Right ventricle myocardium inferior (tissue), 1 donor: Measurements from ENCODE around the gene GPR27. TPM values are rescaled to one million over a fixed set of nuclear protein-coding genes. Genes with fewer than 3 reads are reported as not detected.

Experiments
- ATAC-seq: fragments of 200-7000 bp; cut with Tn5 transposase; one replicate; pipeline ENCODE4 v1.9.1; 2020; ENCODE audit warnings: mild to moderate bottlenecking, moderate library complexity
- DNase-seq: peaks from one replicate; pipeline ENCODE4 v3.0.0; 2021; ENCODE audit errors: missing footprints
- intact Hi-C: fragments of 100-400 bp; cut with DNase I; formaldehyde crosslinking; loops from one replicate; pipeline ENCODE4 v1.11.0; 2022
- long read RNA-seq: library from polyadenylated mRNA; unstranded; transcript quantifications from one replicate; pipeline ENCODE4 v2.0.0, GENCODE V29; 2021
- total RNA-seq: library from RNA; stranded (reverse); fragmentation: NEBNext Ultra II Directional; extraction: Animal tissue kit (Norgen Biotek cat#: 25700); gene quantifications from one replicate; pipeline ENCODE4 v1.2.1, GENCODE V29; 2021
- donor health status: DM: no; HTN: yes; CAD: no; lungs with severe emphysema.

GPR27 gene
- total RNA-seq: 3.7 TPM
- long read RNA-seq, partial matches to known transcripts: 0 of 3 reads
- long read RNA-seq, other reads (novel, unspliced or antisense): 0 of 3 reads

GRCh38 chr3:71753701-71754609, at the start of gene GPR27:
Gene GPR27 (plus strand): TSS chr3:71753855. CDS start chr3:71754050, 195 bp downstream.
- DNase-seq (peak; percentile 74), ATAC-seq (peak; percentile 68)
- intact Hi-C loops: no loop called here

GRCh38 chr3:71704915-71705314, 48.7 kb upstream of the GPR27 start:
- intact Hi-C loops: no loop called here
- ATAC-seq (peak; percentile 73), DNase-seq (no peak)

- intact Hi-C loops: no loop called here
- DNase-seq (no peak), ATAC-seq (no peak)
Measured at GRCh38 chr3:71705681-71706080, 48.0 kb upstream of the GPR27 start.

GRCh38 chr3:71707595-71707994, 46.1 kb upstream of the GPR27 start:
- DNase-seq: no peak
- intact Hi-C loops: no loop called here
- no peak for ATAC-seq

GRCh38 chr3:71708476-71709105, 45.1 kb upstream of the GPR27 start:
- no peak for DNase-seq
- intact Hi-C loops: no loop called here
- ATAC-seq: peak; percentile 85

- no peak for ATAC-seq
- DNase-seq: no peak
- intact Hi-C loops: no loop called here
Measured at GRCh38 chr3:71709908-71710511, 43.6 kb upstream of the GPR27 start.

GRCh38 chr3:71710906-71711494, 42.7 kb upstream of the GPR27 start:
- intact Hi-C loops: no loop called here
- no peak for DNase-seq
- peak; percentile 55 for ATAC-seq

GRCh38 chr3:71713041-71713440, 40.6 kb upstream of the GPR27 start:
- intact Hi-C loops: no loop called here
- no peak for DNase-seq
- ATAC-seq: no peak

- intact Hi-C loops: no loop called here
- ATAC-seq (no peak), DNase-seq (no peak)
Measured at GRCh38 chr3:71714595-71714994, 39.1 kb upstream of the GPR27 start.

GRCh38 chr3:71718072-71718471, 35.6 kb upstream of the GPR27 start:
- intact Hi-C loops: no loop called here
- DNase-seq: no peak
- ATAC-seq: no peak

- DNase-seq (no peak), ATAC-seq (no peak)
- intact Hi-C loops: loop anchor here (10.0 kb wide), 1 partner anchor 144 kb away; no protein-coding TSS in a partner anchor
Measured at GRCh38 chr3:71721002-71721401, 32.7 kb upstream of the GPR27 start.

- intact Hi-C loops: loop anchor here (10.0 kb wide), 1 partner anchor 143 kb away; no protein-coding TSS in a partner anchor
- no peak for ATAC-seq
- no peak for DNase-seq
Measured at GRCh38 chr3:71721651-71722157, 32.0 kb upstream of the GPR27 start.

GRCh38 chr3:71722693-71723092, 31.0 kb upstream of the GPR27 start:
- ATAC-seq (no peak), DNase-seq (no peak)
- intact Hi-C loops: loop anchor here (10.0 kb wide), 1 partner anchor 142 kb away; no protein-coding TSS in a partner anchor

- DNase-seq: no peak
- no peak for ATAC-seq
- intact Hi-C loops: loop anchor here (10.0 kb wide), 1 partner anchor 141 kb away; no protein-coding TSS in a partner anchor
Measured at GRCh38 chr3:71723452-71724170, 30.0 kb upstream of the GPR27 start.

GRCh38 chr3:71724171-71724453, 29.5 kb upstream of the GPR27 start:
- ATAC-seq: no peak
- no peak for DNase-seq
- intact Hi-C loops: loop anchor here (10.0 kb wide), 1 partner anchor 141 kb away; no protein-coding TSS in a partner anchor

GRCh38 chr3:71724584-71725270, 28.9 kb upstream of the GPR27 start:
- DNase-seq (peak; percentile 82), ATAC-seq (peak; percentile 57)
- intact Hi-C loops: loop anchor here (5.0 to 10.0 kb wide), 2 partner anchors 140 to 1098 kb away; no protein-coding TSS in a partner anchor

- DNase-seq (peak; percentile 79), ATAC-seq (peak; percentile 72)
- intact Hi-C loops: loop anchor here (5.0 to 10.0 kb wide), 2 partner anchors 139 to 1097 kb away; no protein-coding TSS in a partner anchor
Measured at GRCh38 chr3:71725271-71725991, 28.2 kb upstream of the GPR27 start, which contains the start of gene EIF4E3. Gene EIF4E3 (minus strand): TSS chr3:71725402. CDS start chr3:71725367, 35 bp downstream.
